GM20431 (cell line): Measurements from ENCODE around the gene SLC37A1.

Experiments
- in situ Hi-C: fragments of 300-500 bp; cut with MseI, MboI; formaldehyde crosslinking; loops from one replicate; pipeline ENCODE4 v1.15.0; 2020; ENCODE audit warnings: low sequenced_read_pairs; ENCODE audit not compliant: unreplicated experiment

The SLC37A1 gene

DNA sequence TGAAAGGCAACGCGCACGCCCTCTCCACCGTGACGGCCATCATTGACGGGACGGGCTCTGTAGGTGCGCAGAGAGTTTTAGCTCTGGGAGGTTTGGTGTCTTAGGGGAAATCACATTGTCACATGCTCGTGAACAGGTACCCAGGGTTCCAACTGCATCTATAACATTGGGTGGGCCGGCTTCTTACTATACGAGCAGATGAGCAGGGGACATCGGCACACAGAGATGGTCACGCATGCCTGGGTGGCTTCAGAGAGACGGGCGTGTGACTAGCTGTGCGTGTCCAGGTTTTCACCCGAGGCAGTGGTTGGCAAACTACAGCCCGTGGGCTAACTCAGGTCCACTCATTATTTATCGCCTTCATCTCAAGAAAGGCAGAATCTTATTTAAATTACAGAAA is 54.7 kb downstream of the SLC37A1 start:
- in situ Hi-C loops, result no loop called here

DNA sequence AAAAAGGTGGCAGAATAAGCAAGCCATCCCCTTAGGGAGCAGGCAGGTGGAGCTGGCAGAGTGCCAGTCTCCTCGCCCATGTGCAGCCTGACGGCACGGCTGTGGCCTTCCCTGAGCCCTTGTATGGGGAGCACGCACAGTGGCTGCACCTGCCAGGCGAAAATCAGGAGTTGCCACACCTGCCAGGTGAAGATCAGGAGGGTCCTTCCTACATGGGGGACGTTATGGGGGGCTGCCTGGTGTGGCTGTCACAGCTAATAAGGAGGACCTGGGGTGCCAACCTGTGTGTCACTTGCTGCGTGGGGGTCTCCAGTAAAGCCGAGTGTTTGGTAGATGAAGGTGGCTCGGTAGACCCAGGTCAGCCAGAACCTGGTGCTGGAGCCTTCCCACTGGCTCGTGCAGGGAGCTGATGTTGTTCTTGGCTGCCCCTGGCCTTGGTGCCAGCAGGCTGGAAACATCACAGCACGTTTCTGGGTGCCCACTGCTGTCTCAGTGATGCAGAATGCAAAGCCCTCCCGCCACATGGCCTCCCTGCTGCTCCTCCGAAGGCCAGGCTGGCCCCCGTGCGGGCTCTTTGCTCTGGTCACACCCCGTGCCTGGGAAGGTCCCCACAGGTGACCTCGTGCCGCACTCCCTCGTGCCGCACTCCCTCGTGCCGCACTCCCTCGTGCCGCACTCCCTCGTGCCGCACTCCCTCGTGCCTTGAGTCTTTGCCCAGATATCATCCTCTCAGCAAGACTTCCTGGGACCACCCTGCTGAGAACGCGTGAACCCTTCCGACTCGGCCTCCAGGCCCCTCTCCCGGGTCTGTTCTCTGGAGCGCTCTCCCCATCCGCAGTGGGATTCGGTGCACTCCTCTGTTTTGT is 55.4 kb downstream of the SLC37A1 start:
- in situ Hi-C loops, result no loop called here

DNA sequence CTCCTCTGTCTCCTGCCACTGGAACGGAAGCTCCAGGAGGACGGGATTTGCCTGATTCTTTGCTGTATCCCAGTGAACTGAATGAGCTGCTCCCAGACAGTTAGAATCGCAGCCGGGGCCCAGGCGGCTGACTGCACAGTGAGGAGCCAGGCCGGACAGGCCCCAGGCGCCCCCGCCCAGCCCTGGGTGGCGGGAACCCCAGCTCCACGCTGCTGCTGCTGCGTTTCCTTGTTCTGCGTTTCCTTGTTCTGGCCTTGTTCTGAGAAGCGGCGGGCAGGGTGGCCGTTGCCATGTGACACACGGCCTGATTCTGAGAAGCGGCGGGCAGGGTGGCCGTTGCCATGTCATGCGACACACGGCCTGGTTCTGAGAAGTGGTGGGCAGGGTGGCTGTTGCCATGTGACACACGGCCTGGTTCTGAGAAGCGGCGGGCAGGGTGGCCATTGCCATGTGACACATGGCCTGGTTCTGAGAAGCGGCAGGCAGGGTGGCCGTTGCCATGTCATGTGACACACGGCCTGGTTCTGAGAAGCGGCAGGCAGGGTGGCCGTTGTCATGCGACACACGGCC is 56.2 kb downstream of the SLC37A1 start:
- in situ Hi-C loops, result no loop called here

DNA sequence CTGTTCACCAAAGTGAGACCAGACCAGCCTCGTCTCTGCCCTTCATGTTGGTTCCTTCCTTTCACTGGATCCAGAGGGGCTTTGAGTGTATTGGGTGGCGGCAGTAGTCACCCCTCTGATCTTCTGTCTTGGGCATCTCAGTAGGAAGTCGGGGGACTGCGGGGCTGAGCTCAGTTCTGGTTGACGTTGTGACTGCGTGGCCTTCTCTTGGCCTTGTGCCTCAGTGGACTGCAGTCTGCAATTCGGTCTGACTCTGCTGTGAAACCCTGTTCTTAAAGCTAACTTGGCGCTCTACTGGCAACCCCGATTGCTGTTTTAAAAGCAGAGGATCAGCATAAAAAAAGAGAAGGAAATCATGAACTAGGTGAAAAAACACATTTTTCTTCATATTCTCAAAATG is 56.7 kb downstream of the SLC37A1 start:
- in situ Hi-C loops, result no loop called here

DNA sequence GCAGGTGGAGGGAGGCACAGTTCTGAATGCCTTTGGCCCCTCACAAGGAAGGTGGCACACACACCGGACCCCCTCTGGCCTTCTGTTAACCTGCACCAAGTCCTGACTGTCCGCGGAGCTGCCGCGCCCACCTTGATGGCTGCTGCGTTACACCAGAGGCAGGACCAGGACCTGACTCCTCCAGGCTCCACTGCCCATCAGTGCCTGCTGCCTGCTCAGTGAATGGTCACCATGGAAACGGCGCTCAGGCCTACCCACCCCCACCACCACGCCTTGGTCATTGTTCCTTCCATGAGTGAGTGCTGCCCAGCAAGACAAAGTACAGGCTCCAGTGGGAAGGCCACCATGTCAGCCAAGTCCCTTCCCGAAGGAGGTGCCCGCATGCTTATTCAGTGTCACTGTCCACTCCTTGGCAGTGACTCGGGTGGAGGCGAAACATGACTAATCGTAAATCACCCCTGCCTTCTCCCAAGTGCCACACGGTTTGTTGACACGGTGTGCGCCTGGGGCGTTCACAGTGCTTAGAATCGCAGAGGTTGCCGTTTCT is 57.3 kb downstream of the SLC37A1 start:
- in situ Hi-C loops, result no loop called here

DNA sequence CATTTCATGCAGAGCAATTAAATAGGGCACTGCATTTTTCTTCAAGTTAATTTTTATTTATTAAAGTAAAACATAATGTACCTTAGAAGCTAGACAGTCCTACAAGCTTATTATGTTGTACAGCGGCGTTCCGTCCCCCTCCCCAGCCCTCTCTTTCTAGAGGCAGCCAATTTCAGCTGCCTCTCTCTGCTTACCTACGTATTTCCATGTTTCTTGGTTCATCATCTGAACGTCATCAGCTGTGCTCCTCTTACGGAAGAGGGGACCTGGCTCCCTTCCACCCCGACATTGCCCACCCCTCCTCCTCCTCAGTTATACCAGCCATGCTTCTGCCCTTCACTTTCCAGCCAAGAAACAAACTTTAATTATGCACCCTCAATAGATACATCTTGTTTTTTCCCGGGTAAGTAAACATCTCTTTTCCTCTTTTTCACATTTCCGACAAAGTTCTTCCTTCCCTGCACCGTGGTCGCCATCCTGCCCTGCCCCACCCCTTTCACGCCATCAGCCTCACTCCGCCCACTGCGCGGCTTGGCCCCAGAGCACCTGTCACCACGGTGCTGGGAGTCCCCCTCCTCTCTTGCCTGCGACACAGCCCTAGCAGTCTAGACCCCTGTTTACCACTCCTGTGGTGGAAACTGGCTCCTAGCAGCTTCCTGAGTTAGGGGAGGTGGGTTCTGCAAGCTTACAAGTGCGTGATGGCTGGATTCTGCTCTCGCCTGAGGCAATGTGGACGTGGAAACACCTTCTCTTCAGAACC is 57.9 kb downstream of the SLC37A1 start:
- in situ Hi-C loops, result no loop called here

DNA sequence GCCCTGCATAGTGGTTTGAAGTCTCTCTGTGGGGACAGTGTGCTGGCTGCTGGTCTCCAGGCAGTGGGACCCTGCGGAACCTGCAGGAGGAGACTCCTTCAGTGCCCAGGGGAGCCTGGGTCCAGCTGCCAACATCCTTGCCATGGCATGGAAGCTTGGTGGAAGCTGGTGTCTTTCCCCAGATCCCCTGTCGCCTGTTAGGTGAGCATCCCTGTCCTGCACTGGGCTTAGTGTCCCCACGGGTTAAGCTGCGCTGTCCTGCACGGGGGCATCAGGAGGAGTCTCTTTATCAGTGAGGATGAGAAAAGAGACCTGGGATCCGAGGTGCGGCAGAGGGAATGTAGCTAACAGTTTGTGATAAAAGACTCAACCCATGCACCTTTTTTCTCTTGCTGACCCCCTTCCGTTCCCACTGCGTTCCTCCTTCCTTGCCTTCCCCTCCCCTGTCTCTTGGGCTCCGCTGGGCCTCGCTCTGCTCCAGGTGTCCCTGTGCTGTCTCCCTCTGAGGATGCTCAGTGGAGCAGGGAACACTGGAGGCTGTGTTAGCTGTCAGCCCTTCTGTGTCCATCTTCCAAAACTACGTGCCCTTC is 59.3 kb downstream of the SLC37A1 start:
- in situ Hi-C loops, result no loop called here

DNA sequence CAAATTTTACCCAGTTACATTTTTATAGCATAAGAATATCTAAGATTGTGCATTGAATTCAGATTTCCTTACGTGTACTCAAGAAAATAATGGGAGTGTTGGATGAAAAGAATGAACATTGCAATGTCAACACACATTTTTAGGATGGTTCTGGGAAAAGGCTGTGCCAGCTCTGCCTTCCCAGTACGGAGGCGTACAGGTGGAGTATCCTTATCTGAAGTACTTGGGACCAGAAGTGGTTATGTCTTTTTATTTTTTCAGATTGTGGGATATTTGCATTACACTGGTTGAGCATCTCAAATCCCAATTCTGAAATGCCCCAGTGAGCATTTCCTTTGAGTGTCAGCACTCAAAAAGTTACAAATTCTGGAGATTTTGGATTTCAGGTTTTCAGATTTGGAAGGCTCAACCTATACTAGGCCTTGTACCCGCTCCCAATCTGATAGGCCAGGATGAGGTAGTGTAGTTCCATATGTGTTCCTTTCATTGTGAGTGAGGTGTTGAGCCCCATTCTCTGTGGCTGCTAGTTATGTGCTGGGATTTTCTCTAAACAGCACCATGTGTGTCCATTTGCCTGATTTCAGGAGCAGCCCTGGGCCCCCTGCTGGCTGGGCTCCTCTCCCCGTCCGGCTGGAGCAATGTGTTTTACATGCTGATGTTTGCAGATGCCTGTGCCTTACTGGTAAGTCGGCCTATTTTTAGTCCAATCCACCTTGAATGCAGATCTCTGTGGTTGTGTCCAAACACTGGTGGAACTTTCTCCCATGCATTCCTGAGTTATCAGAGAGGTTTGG is 60.8 kb downstream of the SLC37A1 start:
- in situ Hi-C loops, result loop anchor here (25.0 kb wide), 1 partner anchor 238 kb away; no protein-coding TSS in a partner anchor

DNA sequence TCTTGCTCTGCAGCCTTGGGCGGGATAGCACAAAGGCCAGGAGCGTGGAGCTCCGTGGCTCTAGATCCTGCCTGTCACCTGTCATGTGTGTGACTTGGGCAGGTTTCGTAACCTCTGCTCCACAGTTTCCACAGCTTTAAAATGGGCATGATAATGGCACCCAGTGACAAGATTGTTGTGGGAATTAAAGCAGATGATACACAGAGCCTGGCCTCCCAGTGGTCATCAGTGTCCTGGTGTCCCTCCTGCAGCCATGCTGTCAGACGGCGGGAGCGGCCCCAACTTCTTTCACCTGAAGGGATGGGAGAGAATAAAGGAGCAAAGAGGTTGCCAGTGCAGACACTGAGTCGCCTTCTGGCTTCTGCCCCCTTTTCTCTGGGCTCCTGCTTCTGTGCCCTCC is 61.5 kb downstream of the SLC37A1 start:
- in situ Hi-C loops, result loop anchor here (25.0 kb wide), 1 partner anchor 237 kb away; no protein-coding TSS in a partner anchor

DNA sequence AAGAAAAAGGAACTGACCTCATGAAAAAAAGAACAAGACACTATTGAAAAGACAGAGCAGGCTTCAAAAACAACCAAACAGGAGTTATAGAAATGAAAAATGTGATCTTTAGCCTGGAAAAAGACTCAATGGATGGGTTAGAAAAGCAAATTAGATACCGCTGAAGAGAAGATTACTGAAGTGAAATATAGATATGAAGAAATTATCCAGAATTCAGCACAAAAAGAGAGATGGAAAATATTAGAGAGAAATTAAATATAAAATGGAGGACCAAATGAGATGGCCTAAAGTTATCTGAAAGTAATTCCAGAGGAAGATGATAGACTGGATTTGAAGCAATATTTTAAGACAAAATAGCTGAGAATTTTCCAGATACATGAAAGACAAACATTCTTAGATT is 63.0 kb downstream of the SLC37A1 start:
- in situ Hi-C loops, result loop anchor here (25.0 kb wide), 1 partner anchor 236 kb away; no protein-coding TSS in a partner anchor

DNA sequence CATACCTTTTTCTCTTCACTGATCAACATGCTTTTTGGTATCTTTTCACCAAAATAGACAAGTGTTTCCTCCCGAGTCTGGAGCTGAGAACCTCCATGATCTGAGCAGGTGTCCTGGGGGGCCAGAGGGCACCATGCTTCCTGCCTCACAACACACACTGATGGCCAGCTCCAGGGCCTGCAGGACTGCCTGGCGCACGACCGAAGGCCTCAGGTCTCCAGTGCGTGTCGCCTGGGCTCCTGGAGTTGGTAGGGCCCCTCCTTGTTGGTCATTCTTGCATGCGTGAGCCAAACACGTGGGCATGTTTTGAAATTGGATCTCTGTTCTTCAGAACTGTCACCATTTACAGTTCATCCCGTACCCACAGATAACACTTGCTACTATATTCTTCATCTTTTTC is 64.4 kb downstream of the SLC37A1 start:
- in situ Hi-C loops, result loop anchor here (25.0 kb wide), 1 partner anchor 234 kb away; no protein-coding TSS in a partner anchor

DNA sequence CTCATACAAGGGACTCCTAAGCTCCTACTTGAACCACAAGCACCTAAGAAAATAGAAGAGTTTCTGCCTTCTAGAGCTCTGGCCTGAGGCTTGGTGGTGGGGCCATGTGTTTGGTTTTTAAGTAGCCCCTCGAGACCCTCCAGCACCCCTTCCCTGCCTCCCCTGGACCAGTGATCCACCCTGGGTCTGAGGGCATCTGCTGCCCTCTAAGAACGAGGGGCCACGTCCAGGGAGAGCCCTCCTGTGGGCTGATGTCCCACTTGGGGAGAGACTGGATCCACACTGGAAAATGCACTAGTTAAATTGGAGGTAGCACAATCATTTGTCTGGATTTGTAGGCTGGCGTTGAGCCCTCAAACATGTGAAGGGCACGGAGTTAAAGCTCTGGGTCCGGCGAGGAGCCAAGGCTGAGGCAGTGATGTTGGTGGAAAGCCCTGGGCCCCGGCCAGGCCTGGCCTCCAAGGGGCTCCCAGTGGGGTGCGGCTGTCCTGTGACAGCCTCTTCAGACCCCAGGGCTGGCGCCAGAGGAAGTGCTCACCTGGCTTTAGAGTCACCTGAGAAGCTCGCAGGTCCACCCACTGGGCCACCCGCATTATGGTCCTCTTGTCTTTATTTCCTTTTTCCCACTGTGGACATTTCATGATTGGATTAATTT is 65.2 kb downstream of the SLC37A1 start:
- in situ Hi-C loops, result loop anchor here (25.0 kb wide), 1 partner anchor 233 kb away; no protein-coding TSS in a partner anchor

DNA sequence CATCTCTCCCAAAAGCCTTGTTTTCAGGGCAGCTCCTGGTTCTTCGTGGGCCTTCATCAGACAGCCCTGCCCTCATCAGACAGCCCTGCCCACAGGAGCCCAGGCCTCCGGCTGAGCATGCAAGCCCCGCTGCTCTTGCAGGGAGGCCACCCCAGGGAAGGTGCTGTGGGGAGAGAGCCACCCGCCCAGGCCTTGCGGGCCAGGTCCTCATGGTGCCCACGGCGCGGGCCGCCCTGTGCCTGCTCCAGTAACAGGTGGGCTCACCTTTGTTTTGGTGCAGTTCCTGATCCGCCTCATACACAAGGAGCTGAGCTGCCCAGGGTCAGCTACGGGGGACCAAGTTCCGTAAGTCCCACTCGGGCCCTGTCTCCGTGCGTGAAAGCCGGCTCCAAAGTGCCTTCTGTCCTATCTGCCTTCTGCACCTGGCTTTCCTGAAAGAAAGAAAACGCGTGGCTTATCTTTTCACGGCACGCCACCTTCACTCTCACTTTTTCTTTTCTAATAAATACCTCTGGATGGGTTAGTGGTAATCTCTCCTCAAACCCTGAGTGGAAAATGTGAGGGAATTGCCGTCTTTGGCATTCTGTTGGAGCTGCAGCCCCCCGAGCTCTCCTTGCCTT is 65.9 kb downstream of the SLC37A1 start:
- in situ Hi-C loops, result loop anchor here (25.0 kb wide), 1 partner anchor 233 kb away; no protein-coding TSS in a partner anchor

DNA sequence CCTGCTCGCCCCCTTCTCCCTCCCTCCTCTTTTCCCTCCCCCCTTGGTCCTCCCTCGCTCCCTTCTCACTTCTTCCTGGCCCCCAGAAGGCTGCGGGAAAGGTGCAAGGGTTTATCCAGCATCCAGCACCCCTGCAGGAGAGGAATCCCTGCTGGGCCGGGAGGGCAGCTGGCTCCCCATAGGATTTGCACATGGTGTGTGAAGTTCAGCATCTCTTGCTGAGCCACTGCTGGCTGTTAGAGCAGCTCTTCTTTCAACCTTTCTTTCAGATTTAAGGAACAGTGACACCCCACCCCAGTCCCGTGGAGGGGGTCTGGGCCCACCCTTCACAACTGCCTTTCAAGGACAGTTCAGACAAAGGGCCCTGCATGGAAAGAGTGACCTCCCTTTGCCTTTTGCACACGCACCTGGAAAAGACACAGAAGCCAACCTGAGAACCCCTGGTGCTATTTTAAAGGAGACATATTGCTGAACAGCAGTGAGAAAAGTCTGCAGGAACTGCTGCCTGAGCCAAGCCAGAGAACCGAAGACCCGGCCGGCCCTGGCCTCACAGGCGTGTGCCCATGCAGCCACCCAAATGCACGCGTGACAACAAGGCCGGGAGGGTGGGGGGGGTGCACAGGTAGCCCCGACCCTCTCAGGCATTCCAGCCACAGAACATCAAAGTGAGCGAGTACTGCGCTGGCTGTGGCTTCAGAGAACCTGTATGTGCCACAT is 66.6 kb downstream of the SLC37A1 start:
- in situ Hi-C loops, result loop anchor here (25.0 kb wide), 1 partner anchor 232 kb away; no protein-coding TSS in a partner anchor

DNA sequence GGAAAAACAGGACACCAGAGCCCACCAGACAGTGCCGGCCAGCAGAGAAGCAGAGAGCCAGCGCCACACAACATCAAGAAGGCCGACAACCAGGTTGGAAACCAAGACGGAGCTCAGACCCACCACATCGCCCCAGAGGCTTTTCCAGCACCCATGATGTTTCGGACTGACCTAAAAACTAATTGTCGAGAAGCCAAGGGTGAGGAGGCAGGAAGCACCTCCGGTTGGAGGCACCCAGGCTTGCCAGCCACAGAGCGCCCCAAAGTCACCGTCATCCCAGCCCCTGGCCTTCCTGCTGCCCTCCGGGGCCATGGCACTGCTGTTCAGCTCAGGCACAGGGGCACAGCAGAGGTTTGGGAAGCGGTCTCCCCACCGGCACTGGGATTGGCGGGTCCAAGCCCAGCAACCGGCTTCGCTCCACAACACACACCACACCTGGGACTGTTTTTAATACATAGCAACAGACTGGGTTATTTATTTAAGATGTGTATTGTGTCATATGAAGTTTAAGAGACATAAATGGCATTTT is 67.2 kb downstream of the SLC37A1 start:
- in situ Hi-C loops, result loop anchor here (25.0 kb wide), 1 partner anchor 231 kb away; no protein-coding TSS in a partner anchor

DNA sequence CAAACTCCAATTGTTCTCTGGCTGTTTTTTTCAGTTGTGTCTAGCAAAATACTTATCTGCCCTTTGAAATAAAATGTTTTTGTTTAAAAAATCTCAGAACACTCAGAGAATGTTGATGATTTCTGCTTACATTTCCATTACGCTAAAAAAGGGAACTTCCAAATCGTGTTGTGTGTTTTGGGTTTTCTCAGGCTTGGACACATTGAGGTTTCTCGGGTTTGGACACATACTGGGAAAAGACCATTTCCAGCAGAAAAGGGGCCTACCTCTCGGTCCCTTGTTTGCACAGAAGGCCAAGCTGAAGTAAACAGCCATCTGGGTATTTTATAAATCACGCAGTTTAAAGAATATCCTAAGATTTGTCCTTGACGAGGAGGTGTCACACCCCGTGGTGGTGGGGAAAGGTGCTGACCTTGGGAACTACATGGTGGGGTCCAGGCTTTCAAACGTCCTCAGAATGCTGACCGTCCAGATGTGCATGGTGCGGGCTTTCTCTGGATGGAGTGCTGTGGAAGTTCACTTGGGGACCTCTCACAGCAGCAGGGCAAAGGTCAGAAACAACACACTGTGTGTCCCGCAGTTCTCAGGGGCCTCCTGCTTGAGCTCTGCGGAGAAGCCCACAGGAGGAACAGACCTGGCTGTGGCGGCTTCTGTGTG is 67.8 kb downstream of the SLC37A1 start:
- in situ Hi-C loops, result loop anchor here (25.0 kb wide), 1 partner anchor 231 kb away; no protein-coding TSS in a partner anchor
